Dendritic cell treated with granulocyte-macrophage colony-stimulating factor and Interleukin-4, amounts not matched to agents 40 ng/mL and 50 ng/mL, for 4 days (primary cell): Measurements from ENCODE around the gene RNF186.
A peak's percentile ranks its signal among the peaks of the same experiment; 100 is the strongest.

Experiments
- H3K27ac Mint-ChIP-seq: one replicate; pipeline ENCODE4 v1.8.0; 2022; ENCODE audit warnings: mild to moderate bottlenecking, mixed read lengths
- H3K27me3 Mint-ChIP-seq: one replicate; pipeline ENCODE4 v1.8.0; 2022; ENCODE audit warnings: mild to moderate bottlenecking, mixed read lengths
- H3K36me3 Mint-ChIP-seq: one replicate; pipeline ENCODE4 v1.8.0; 2022; ENCODE audit warnings: low read depth, mixed read lengths
- H3K4me1 Mint-ChIP-seq: one replicate; pipeline ENCODE4 v1.8.0; 2022; ENCODE audit warnings: low read depth, mixed read lengths
- H3K4me3 Mint-ChIP-seq: one replicate; pipeline ENCODE4 v1.8.0; 2022; ENCODE audit warnings: mild to moderate bottlenecking, moderate library complexity, mixed read lengths
- H3K9me3 Mint-ChIP-seq: one replicate; pipeline ENCODE4 v1.8.0; 2022; ENCODE audit warnings: mixed read lengths
- intact Hi-C: fragments of 100-400 bp; cut with micrococcal nuclease; formaldehyde crosslinking; loops from one replicate; pipeline ENCODE4 v1.15.0; 2022

The RNF186 gene

GRCh38 chr1:19815801-19816736 lies 986 bp upstream of the RNF186 start:
- no peaks in the 10 kb centered on the region for H3K9me3 Mint-ChIP-seq
- no peak overlapping the region for H3K27ac Mint-ChIP-seq
- no peaks in the 10 kb centered on the region for H3K4me1 Mint-ChIP-seq
- intact Hi-C loops = no loop called here
- H3K27me3 Mint-ChIP-seq = peaks cover 5% of the 10 kb centered on the region
- H3K4me3 Mint-ChIP-seq = no peak overlapping the region
- no peaks in the 10 kb centered on the region for H3K36me3 Mint-ChIP-seq

- H3K9me3 Mint-ChIP-seq = no peaks in the 10 kb centered on the region
- no peak overlapping the region for H3K27ac Mint-ChIP-seq
- H3K36me3 Mint-ChIP-seq = no peaks in the 10 kb centered on the region
- H3K4me3 Mint-ChIP-seq = no peak overlapping the region
- peaks cover 7% of the 10 kb centered on the region for H3K27me3 Mint-ChIP-seq
- H3K4me1 Mint-ChIP-seq = no peaks in the 10 kb centered on the region
- intact Hi-C loops = no loop called here
Observed at GRCh38 chr1:19814244-19814661, 830 bp downstream of the RNF186 start.

GRCh38 chr1:19813643-19813960 lies 1.5 kb downstream of the RNF186 start:
- H3K36me3 Mint-ChIP-seq = no peaks in the 10 kb centered on the region

GRCh38 chr1:19812875-19813642 lies 2.0 kb downstream of the RNF186 start:
- intact Hi-C loops = no loop called here
- no peak overlapping the region for H3K27ac Mint-ChIP-seq
- H3K9me3 Mint-ChIP-seq = no peaks in the 10 kb centered on the region

More at GRCh38 chr1:19813643-19813960, 1.5 kb downstream of the RNF186 start:
- Mint-ChIP-seq H3K4me1 (no peaks in the 10 kb centered on the region), H3K27me3 (peaks cover 8% of the 10 kb centered on the region), H3K27ac (no peak overlapping the region), H3K4me3 (no peak overlapping the region), H3K9me3 (no peaks in the 10 kb centered on the region)
- intact Hi-C loops = no loop called here

GRCh38 chr1:19811206-19811851 lies 3.8 kb downstream of the RNF186 start:
- Mint-ChIP-seq H3K27me3 (peaks cover 11% of the 10 kb centered on the region), H3K9me3 (no peaks in the 10 kb centered on the region), H3K36me3 (no peaks in the 10 kb centered on the region), H3K4me3 (no peak overlapping the region), H3K27ac (no peak overlapping the region), H3K4me1 (no peaks in the 10 kb centered on the region)
- intact Hi-C loops = loop anchor here (1.0 kb wide), 1 partner anchor 49 kb away; no protein-coding TSS in a partner anchor

More at GRCh38 chr1:19812875-19813642, 2.0 kb downstream of the RNF186 start:
- Mint-ChIP-seq H3K36me3 (no peaks in the 10 kb centered on the region), H3K4me1 (no peaks in the 10 kb centered on the region), H3K4me3 (no peak overlapping the region), H3K27me3 (peaks cover 11% of the 10 kb centered on the region)

- Mint-ChIP-seq H3K27me3 (peaks cover 13% of the 10 kb centered on the region), H3K27ac (no peak overlapping the region), H3K4me3 (no peak overlapping the region), H3K4me1 (no peaks in the 10 kb centered on the region), H3K9me3 (no peaks in the 10 kb centered on the region), H3K36me3 (no peaks in the 10 kb centered on the region)
- intact Hi-C loops = no loop called here
Observed at GRCh38 chr1:19809044-19809750, 5.9 kb downstream of the RNF186 start.

- intact Hi-C loops = no loop called here
Observed at GRCh38 chr1:19808351-19808750, 6.7 kb downstream of the RNF186 start.

GRCh38 chr1:19804831-19805251 lies 10.2 kb downstream of the RNF186 start:
- H3K4me1 Mint-ChIP-seq = peaks cover 11% of the 10 kb centered on the region
- no peak overlapping the region for H3K4me3 Mint-ChIP-seq
- H3K27ac Mint-ChIP-seq = no peak overlapping the region
- peaks cover 5% of the 10 kb centered on the region for H3K36me3 Mint-ChIP-seq
- H3K9me3 Mint-ChIP-seq = no peaks in the 10 kb centered on the region
- intact Hi-C loops = no loop called here
- peaks cover 18% of the 10 kb centered on the region for H3K27me3 Mint-ChIP-seq

More at GRCh38 chr1:19808351-19808750, 6.7 kb downstream of the RNF186 start:
- no peak overlapping the region for H3K4me3 Mint-ChIP-seq
- H3K9me3 Mint-ChIP-seq = no peaks in the 10 kb centered on the region
- no peak overlapping the region for H3K27ac Mint-ChIP-seq
- no peaks in the 10 kb centered on the region for H3K4me1 Mint-ChIP-seq
- no peaks in the 10 kb centered on the region for H3K36me3 Mint-ChIP-seq
- peaks cover 13% of the 10 kb centered on the region for H3K27me3 Mint-ChIP-seq

GRCh38 chr1:19802269-19802668 lies 12.8 kb downstream of the RNF186 start:
- Mint-ChIP-seq H3K27me3 (peaks cover 9% of the 10 kb centered on the region), H3K4me3 (no peak overlapping the region), H3K27ac (no peak overlapping the region), H3K36me3 (peaks cover 11% of the 10 kb centered on the region), H3K4me1 (peaks cover 29% of the 10 kb centered on the region), H3K9me3 (no peaks in the 10 kb centered on the region)
- intact Hi-C loops = no loop called here

- Mint-ChIP-seq H3K4me1 (peaks cover 35% of the 10 kb centered on the region), H3K27me3 (peaks cover 9% of the 10 kb centered on the region), H3K27ac (peak overlapping the region; percentile 96), H3K4me3 (peak overlapping the region; percentile 80), H3K9me3 (no peaks in the 10 kb centered on the region), H3K36me3 (peaks cover 16% of the 10 kb centered on the region)
- intact Hi-C loops = no loop called here
Observed at GRCh38 chr1:19800076-19800804, 14.8 kb downstream of the RNF186 start.

GRCh38 chr1:19799230-19800075 lies 15.6 kb downstream of the RNF186 start, which contains the start of gene TMCO4:
Gene TMCO4, minus strand, starts transcription at chr1:19799916. Its CDS starts 19,158 bp downstream, at chr1:19780758.
- H3K36me3 Mint-ChIP-seq = peaks cover 16% of the 10 kb centered on the region
- peaks cover 41% of the 10 kb centered on the region for H3K4me1 Mint-ChIP-seq
- no peaks in the 10 kb centered on the region for H3K9me3 Mint-ChIP-seq
- intact Hi-C loops = no loop called here
- peak within 1 kb of the TSS; percentile 96 for H3K27ac Mint-ChIP-seq
- H3K4me3 Mint-ChIP-seq = peak within 1 kb of the TSS; percentile 82
- peaks cover 8% of the 10 kb centered on the region for H3K27me3 Mint-ChIP-seq
